K562 (cell line): ENCODE measurements around the gene PARS2. TPM values are rescaled to one million over a fixed set of nuclear protein-coding genes. Genes with fewer than 3 reads are reported as not detected.
A peak's percentile ranks its signal among the peaks of the same experiment; 100 is the strongest.

Source experiments
- ATAC-seq: fragments of 200-7000 bp; cut with Tn5 transposase; 3 replicates; pipeline ENCODE4 v1.9.1; 2020; ENCODE audit warnings: moderate library complexity
- BruUV-seq: library from RNA; stranded (reverse); fragments of 400-500 nt; replicated peaks from 2 replicates; lab custom pipeline; 2021; lab: Mats Ljungman, UMichigan
- CTCF ChIA-PET: fragments of 300-600 bp; formaldehyde crosslinking; extraction: SDS; loops from one replicate; lab custom pipeline; 2021; ENCODE audit warnings: low intra/inter-chr PET ratio; lab: Yijun Ruan, JAX
- POLR2A ChIA-PET: fragments of 300-600, 350-650 bp; sonication (Branson Sonifier 250); formaldehyde crosslinking; extraction: SDS; loops from one replicate; lab custom pipeline; 2021; ENCODE audit warnings: antibody characterized with exemption, inconsistent platforms; lab: Yijun Ruan, JAX
- DNase-seq, 4 experiments: peaks; one replicate each; pipeline versions ENCODE4 v3.0.0 to v3.0.0-alpha.2; 2011 to 2018; ENCODE audit warnings: low spot score in 3 of 4, mixed read lengths in 3 of 4; ENCODE audit errors: extremely low read depth in 1 of 4
- FAIRE-seq: peaks from 2 replicates; lab custom pipeline; 2011; peaks lifted over from hg19 to GRCh38; lab: Jason Lieb, UNC
- H2AFZ ChIP-seq: 2 replicates; pipeline ENCODE4 v1.6.0; 2011; ENCODE audit warnings: low read depth, low read length, control low read depth, inconsistent platforms
- H3K27ac ChIP-seq: fragments of 200-600 bp; 3 replicates; pipeline ENCODE4 v1.8.0; 2011; ENCODE audit warnings: low read depth, mild to moderate bottlenecking, control low read depth, inconsistent platforms, low read length, moderate library complexity, mixed read lengths; ENCODE audit errors: extremely low read depth
- H3K27me3 ChIP-seq, 2 experiments: fragments of 300-600 bp in 1 of 2; 2 replicates in 1 of 2; 3 replicates in 1 of 2; pipeline versions ENCODE4 v1.6.0 to v1.8.0; 2011; ENCODE audit warnings: inconsistent platforms in 2 of 2, low read length in 2 of 2, mild to moderate bottlenecking in 1 of 2, mixed read lengths in 1 of 2, moderate library complexity in 1 of 2; ENCODE audit not compliant: control insufficient read depth in 2 of 2, insufficient read depth in 2 of 2
- H3K36me3 ChIP-seq: fragments of 300-600 bp; 3 replicates; pipeline ENCODE4 v1.8.0; 2011; ENCODE audit warnings: mild to moderate bottlenecking, low read length, inconsistent platforms; ENCODE audit not compliant: control insufficient read depth, insufficient read depth
- H3K4me1 ChIP-seq, 2 experiments: fragments of 200-600 bp in 1 of 2; replicated peaks in 1 of 2; 2 replicates in 1 of 2; 3 replicates in 1 of 2; pipeline versions ENCODE4 v1.5.1 to v1.8.0; 2011; ENCODE audit warnings: inconsistent platforms in 2 of 2, low read length in 2 of 2, mild to moderate bottlenecking in 1 of 2, mixed read lengths in 1 of 2, moderate library complexity in 1 of 2; ENCODE audit not compliant: control insufficient read depth in 2 of 2, insufficient read depth in 2 of 2
- H3K4me2 ChIP-seq: 2 replicates; pipeline ENCODE4 v1.6.1; 2011; ENCODE audit warnings: low read length, control low read depth, inconsistent platforms, mixed read lengths; ENCODE audit not compliant: insufficient read depth
- H3K4me3 ChIP-seq: fragments of 200-600 bp; sonication (generic), shearing (Covaris generic); 2 replicates; pipeline ENCODE4 v1.5.1; 2016; ENCODE audit warnings: control low read depth, inconsistent platforms
- H3K79me2 ChIP-seq: fragments of 200-600 bp; 3 replicates; pipeline ENCODE4 v1.8.0; 2011; ENCODE audit warnings: low read length, inconsistent platforms; ENCODE audit not compliant: control insufficient read depth, insufficient read depth
- H3K9ac ChIP-seq, 2 experiments: 2 replicates each; pipeline versions ENCODE4 v1.6.0 to v1.6.1; 2011; ENCODE audit warnings: low read depth in 2 of 2, low read length in 2 of 2, control low read depth in 1 of 2, inconsistent platforms in 1 of 2, mild to moderate bottlenecking in 1 of 2, mixed read lengths in 1 of 2; ENCODE audit not compliant: insufficient read depth in 1 of 2
- H3K9me1 ChIP-seq: one replicate; pipeline ENCODE4 v1.6.0; 2011; ENCODE audit warnings: inconsistent platforms, mild to moderate bottlenecking, low read length, moderate library complexity; ENCODE audit not compliant: control insufficient read depth, insufficient read depth
- H3K9me3 ChIP-seq: replicated peaks from 2 replicates; pipeline ENCODE4 v1.5.1; 2011; ENCODE audit warnings: low read depth, low read length, inconsistent platforms; ENCODE audit not compliant: control insufficient read depth, insufficient read depth
- H4K20me1 ChIP-seq: replicated peaks from 2 replicates; pipeline ENCODE4 v1.6.1; 2011; ENCODE audit warnings: low read length, inconsistent platforms, mixed read lengths; ENCODE audit not compliant: control insufficient read depth, insufficient read depth
- FOSL1 ChIP-seq: fragments of 200-800 bp; sonication (Bioruptor generic); conservative IDR thresholded peaks from 2 replicates; pipeline ENCODE4 v1.6.1; 2016; ENCODE audit warnings: missing genetic modification characterization, missing compliant biosample characterization
- LCOR ChIP-seq: sonication (generic); formaldehyde crosslinking; IDR thresholded peaks from 2 replicates; pipeline ENCODE4 v1.8.0; 2022; ENCODE audit warnings: mild to moderate bottlenecking, missing genetic modification reagents
- POLR2A ChIP-seq: fragments of 450-650 bp; conservative IDR thresholded peaks from 2 replicates; pipeline ENCODE4 v1.6.1; 2016
- WGBS: fragments of 100-300 bp; shearing (Covaris generic); methylation state at CpG from one replicate; pipeline ENCODE4 v1.1.6; 2016; ENCODE audit warnings: low coverage, mixed read lengths; ENCODE audit not compliant: insufficient coverage; ENCODE audit errors: missing lambda C conversion rate; 5-methylcytosine and 5-hydroxymethylcytosine counted together
- in situ Hi-C: fragments of 300-500 bp; cut with MboI; formaldehyde crosslinking; loops from 4 replicates; pipeline ENCODE4 v1.15.0; 2018; ENCODE audit warnings: inconsistent platforms, mixed read lengths
- intact Hi-C: fragments of 100-400 bp; cut with micrococcal nuclease; formaldehyde crosslinking; loops from 2 replicates; pipeline ENCODE4 v1.14.2; 2022
- polyA plus RNA-seq, 8 experiments: library from polyadenylated mRNA; depleted of rRNA in 4 of 8; stranded (reverse) in 5 of 8; unstranded in 3 of 8; fragments of >200 nt; fragmentation: Nextera tagmentation in 2 of 8; fragmentation: Illumina TruSeq in 1 of 8; extraction: Ambion mirVana in 2 of 8; extraction: Trizol in 1 of 8; gene quantifications; 2 replicates each; pipeline versions ENCODE4 v1.2.1 to v1.2.3, GENCODE V29; 2011 to 2014; ENCODE audit warnings: inconsistent platforms in 1 of 8, missing spikeins in 1 of 8
- total RNA-seq, 7 experiments: library from RNA; depleted of rRNA in 6 of 7; stranded (reverse); fragments of >200 nt in 6 of 7; fragmentation: Illumina TruSeq in 2 of 7; extraction: Trizol in 2 of 7; gene quantifications; 2 replicates each; pipeline versions ENCODE4 v1.2.1 to v1.2.3, GENCODE V29; 2011 to 2021; ENCODE audit warnings: low replicate concordance in 1 of 7
- TF ChIP-seq, protein P1 (sequence below): sonication (generic); formaldehyde crosslinking; IDR thresholded peaks from 2 replicates; pipeline ENCODE4 v1.8.0; 2022; ENCODE audit warnings: mild to moderate bottlenecking, missing genetic modification reagents
- TF ChIP-seq, protein P2 (sequence below): sonication (generic); formaldehyde crosslinking; IDR thresholded peaks from 2 replicates; pipeline ENCODE4 v1.8.0; 2022; ENCODE audit warnings: missing genetic modification reagents, mild to moderate bottlenecking, moderate library complexity, borderline replicate concordance
- TF ChIP-seq, protein P3 (sequence below): fragments of 250-450 bp; sonication (Bioruptor Pico); IDR thresholded peaks from 2 replicates; pipeline ENCODE4 v1.4.0; 2020; ENCODE audit warnings: mild to moderate bottlenecking, moderate library complexity
- TF ChIP-seq, protein P4 (sequence below): fragments of 450-650 bp; conservative IDR thresholded peaks from 2 replicates; pipeline ENCODE4 v1.6.1; 2016; ENCODE audit warnings: missing genetic modification characterization, low read depth, mild to moderate bottlenecking, control low read depth, missing compliant biosample characterization

The PARS2 gene
- total and polyA plus RNA-seq, 9 of the 15 experiments (the other 6 are each of a cell fraction or from before 2014, with no cell fraction given) = 6.3 to 12.4 (median 7.9) TPM

DNA sequence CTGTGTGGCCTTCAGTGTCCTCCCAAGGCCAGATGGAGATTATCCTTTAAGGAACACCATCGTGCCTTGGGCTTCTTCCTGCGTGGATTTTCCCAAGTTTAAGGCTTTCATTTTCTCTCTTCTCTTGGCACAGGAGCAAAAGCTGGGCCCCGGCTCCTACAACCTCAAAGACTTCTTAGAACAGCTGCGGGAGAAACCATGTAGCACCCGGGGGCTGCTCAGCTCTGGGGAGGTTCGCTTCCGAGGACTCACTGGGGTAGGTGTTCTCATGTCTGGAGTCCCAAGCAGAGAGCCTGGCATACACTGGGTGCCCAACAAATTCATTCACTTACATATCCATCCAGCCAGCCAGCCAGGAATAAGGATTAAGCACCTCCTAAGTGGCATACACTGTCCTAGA, 43.4 kb upstream of the PARS2 start (continued):
- TF ChIP-seq, protein P1, sequence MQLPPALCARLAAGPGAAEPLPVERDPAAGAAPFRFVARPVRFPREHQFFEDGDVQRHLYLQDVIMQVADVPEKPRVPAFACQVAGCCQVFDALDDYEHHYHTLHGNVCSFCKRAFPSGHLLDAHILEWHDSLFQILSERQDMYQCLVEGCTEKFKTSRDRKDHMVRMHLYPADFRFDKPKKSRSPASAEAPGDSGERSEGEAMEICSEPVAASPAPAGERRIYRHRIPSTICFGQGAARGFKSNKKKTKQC (CRISPR knock-in tag) = no peak
- TF ChIP-seq POLR2A = no peak
- TF ChIP-seq, protein P2, sequence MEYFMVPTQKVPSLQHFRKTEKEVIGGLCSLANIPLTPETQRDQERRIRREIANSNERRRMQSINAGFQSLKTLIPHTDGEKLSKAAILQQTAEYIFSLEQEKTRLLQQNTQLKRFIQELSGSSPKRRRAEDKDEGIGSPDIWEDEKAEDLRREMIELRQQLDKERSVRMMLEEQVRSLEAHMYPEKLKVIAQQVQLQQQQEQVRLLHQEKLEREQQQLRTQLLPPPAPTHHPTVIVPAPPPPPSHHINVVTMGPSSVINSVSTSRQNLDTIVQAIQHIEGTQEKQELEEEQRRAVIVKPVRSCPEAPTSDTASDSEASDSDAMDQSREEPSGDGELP (CRISPR knock-in tag) = no peak

DNA sequence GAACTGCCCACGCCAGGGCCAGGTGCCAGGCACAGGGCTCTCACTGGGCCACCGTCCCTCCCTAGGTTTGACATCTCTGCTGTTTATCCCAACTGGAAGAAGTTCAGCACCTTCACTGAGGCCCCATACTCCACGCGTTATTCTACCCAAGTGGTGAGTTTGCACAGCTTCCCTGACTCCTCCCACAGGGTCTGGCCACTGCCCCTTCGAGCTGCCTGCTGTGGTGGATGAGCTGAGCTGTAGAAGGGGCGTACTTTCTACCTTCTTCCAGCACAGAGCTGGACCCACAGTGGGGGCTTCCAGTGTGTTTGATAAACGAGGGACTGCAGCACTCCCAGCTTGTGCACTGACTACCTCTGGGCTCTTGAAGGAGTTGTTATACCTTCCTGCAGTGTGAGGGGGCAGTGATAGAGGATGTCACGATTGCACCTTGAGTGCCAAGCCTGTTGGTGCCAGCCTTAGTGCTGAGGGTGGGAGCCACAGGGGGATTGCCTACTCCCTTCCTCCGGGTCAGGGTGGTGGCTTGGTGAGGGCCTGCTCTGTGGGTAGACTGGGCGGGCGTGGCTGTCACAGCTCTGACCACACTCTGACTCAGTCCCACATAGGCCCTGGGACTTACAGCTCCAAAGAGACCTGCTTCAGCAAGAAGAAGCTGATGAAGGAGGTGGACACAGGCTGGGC, 42.7 kb upstream of the PARS2 start:
- WGBS = 5% methylated on average over 9 of the region's 11 CpGs
- in situ Hi-C loops (no loop called here), intact Hi-C loops (no loop called here)
- TF ChIP-seq, protein P3, sequence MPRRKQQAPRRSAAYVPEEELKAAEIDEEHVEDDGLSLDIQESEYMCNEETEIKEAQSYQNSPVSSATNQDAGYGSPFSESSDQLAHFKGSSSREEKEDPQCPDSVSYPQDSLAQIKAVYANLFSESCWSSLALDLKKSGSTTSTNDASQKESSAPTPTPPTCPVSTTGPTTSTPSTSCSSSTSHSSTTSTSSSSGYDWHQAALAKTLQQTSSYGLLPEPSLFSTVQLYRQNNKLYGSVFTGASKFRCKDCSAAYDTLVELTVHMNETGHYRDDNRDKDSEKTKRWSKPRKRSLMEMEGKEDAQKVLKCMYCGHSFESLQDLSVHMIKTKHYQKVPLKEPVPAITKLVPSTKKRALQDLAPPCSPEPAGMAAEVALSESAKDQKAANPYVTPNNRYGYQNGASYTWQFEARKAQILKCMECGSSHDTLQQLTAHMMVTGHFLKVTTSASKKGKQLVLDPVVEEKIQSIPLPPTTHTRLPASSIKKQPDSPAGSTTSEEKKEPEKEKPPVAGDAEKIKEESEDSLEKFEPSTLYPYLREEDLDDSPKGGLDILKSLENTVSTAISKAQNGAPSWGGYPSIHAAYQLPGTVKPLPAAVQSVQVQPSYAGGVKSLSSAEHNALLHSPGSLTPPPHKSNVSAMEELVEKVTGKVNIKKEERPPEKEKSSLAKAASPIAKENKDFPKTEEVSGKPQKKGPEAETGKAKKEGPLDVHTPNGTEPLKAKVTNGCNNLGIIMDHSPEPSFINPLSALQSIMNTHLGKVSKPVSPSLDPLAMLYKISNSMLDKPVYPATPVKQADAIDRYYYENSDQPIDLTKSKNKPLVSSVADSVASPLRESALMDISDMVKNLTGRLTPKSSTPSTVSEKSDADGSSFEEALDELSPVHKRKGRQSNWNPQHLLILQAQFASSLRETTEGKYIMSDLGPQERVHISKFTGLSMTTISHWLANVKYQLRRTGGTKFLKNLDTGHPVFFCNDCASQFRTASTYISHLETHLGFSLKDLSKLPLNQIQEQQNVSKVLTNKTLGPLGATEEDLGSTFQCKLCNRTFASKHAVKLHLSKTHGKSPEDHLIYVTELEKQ (CRISPR knock-in tag) = no peak
- TF ChIP-seq, protein P4, sequence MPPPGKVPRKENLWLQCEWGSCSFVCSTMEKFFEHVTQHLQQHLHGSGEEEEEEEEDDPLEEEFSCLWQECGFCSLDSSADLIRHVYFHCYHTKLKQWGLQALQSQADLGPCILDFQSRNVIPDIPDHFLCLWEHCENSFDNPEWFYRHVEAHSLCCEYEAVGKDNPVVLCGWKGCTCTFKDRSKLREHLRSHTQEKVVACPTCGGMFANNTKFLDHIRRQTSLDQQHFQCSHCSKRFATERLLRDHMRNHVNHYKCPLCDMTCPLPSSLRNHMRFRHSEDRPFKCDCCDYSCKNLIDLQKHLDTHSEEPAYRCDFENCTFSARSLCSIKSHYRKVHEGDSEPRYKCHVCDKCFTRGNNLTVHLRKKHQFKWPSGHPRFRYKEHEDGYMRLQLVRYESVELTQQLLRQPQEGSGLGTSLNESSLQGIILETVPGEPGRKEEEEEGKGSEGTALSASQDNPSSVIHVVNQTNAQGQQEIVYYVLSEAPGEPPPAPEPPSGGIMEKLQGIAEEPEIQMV = no peak
- peak; percentile 55; the same call in 1 of the 2 replicates for TF ChIP-seq FOSL1 (tag)
- no peak for TF ChIP-seq LCOR (CRISPR knock-in tag)
- Histone ChIP-seq H3K27ac (no peak overlapping the region), H3K36me3 (no peaks in the 10 kb centered on the region), H3K9ac (no peak overlapping the region), H3K27me3 (peaks cover 7 to 42% of the 10 kb centered on the region in 2 experiments; a peak in 4 of 5 replicates), H3K9me1 (no peaks in the 10 kb centered on the region), H3K4me1 (peaks cover 0 to 6% of the 10 kb centered on the region in 2 experiments; a peak in 1 of 5 replicates), H3K9me3 (no peaks in the 10 kb centered on the region), H2AFZ (no peak overlapping the region), H3K79me2 (no peaks in the 10 kb centered on the region), H3K4me3 (no peak overlapping the region), H3K4me2 (no peak overlapping the region), H4K20me1 (peaks cover 9% of the 10 kb centered on the region; the same call in 1 of the 2 replicates)
- ATAC-seq (no peak), DNase-seq (no peak), FAIRE-seq (no peak)
- ChIA-PET POLR2A (interaction anchor here (0.6 to 1.1 kb wide), 3 partner anchors 12 to 685 kb away, joined by 3 to 4 read pairs (median 3); no protein-coding TSS in a partner anchor), CTCF (no interaction called here)
- BruUV-seq = no TSS peak
